ENCODE results near the gene ALMS1.
"Not testable (repeated sequence)": the region's sequence is repeated elsewhere in the genome, so short reads cannot be mapped to it uniquely, and the experiment has no call there.

ALMS1 gene

GRCh38 chr2:73638429-73638828, 252.8 kb downstream of the ALMS1 start:
- Histone ChIP-seq H3K27ac (no peak overlapping the region), H3K36me3 (no peaks in the 10 kb centered on the region), H3K27me3 (no peaks in the 10 kb centered on the region), H3K4me3 (ENCODE audit: low read depth in 1 of 2, low read length in 1 of 2) (no peak overlapping the region), H3K4me1 (ENCODE audit: control insufficient read depth in 1 of 2, insufficient read depth in 1 of 2, low read depth in 1 of 2, low read length in 1 of 2) (peaks cover 0 to 4% of the 10 kb centered on the region in 2 experiments), H3K9me3 (no peaks in the 10 kb centered on the region)
- TF ChIP-seq, protein P1, sequence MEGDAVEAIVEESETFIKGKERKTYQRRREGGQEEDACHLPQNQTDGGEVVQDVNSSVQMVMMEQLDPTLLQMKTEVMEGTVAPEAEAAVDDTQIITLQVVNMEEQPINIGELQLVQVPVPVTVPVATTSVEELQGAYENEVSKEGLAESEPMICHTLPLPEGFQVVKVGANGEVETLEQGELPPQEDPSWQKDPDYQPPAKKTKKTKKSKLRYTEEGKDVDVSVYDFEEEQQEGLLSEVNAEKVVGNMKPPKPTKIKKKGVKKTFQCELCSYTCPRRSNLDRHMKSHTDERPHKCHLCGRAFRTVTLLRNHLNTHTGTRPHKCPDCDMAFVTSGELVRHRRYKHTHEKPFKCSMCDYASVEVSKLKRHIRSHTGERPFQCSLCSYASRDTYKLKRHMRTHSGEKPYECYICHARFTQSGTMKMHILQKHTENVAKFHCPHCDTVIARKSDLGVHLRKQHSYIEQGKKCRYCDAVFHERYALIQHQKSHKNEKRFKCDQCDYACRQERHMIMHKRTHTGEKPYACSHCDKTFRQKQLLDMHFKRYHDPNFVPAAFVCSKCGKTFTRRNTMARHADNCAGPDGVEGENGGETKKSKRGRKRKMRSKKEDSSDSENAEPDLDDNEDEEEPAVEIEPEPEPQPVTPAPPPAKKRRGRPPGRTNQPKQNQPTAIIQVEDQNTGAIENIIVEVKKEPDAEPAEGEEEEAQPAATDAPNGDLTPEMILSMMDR (IDR thresholded peaks at IDR 0.05): no peak

GRCh38 chr2:73640511-73640911, 254.9 kb downstream of the ALMS1 start:
- Histone ChIP-seq H3K36me3 (no peaks in the 10 kb centered on the region), H3K4me3 (ENCODE audit: low read depth in 1 of 2, low read length in 1 of 2) (no peak overlapping the region), H3K27me3 (no peaks in the 10 kb centered on the region), H3K4me1 (ENCODE audit: control insufficient read depth in 1 of 2, insufficient read depth in 1 of 2, low read depth in 1 of 2, low read length in 1 of 2) (peaks cover 0 to 4% of the 10 kb centered on the region in 2 experiments), H3K27ac (no peak overlapping the region), H3K9me3 (no peaks in the 10 kb centered on the region)
- TF ChIP-seq, protein P1 (IDR thresholded peaks at IDR 0.05): no peak

GRCh38 chr2:73640946-73641766, 255.5 kb downstream of the ALMS1 start:
- Histone ChIP-seq H3K4me3 (ENCODE audit: low read depth in 1 of 2, low read length in 1 of 2) (no peak overlapping the region), H3K4me1 (ENCODE audit: control insufficient read depth in 1 of 2, insufficient read depth in 1 of 2, low read depth in 1 of 2, low read length in 1 of 2) (peaks cover 0 to 4% of the 10 kb centered on the region in 2 experiments), H3K9me3 (no peaks in the 10 kb centered on the region), H3K36me3 (no peaks in the 10 kb centered on the region), H3K27ac (no peak overlapping the region), H3K27me3 (no peaks in the 10 kb centered on the region)
- TF ChIP-seq, protein P1 (IDR thresholded peaks at IDR 0.05): no peak

DNA sequence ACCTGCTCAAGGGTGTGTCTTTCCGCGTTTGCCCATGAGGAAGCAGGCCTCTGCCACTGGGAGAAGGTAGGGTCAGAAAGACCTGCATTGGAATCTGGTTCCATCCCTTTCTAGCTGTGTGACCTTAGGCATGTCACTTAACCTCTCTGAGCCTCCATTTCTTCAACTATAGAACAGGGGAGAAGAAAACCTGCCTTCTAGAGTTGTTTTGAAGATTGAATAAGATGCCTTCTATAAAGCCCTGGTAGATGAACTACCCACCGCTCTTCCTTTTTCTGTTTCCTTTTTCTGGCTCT, 256.1 kb downstream of the ALMS1 start:
- H3K36me3 ChIP-seq: no peaks in the 10 kb centered on the region
- no peak overlapping the region for H3K4me3 ChIP-seq (ENCODE audit: low read depth in 1 of 2, low read length in 1 of 2)
- no peak overlapping the region for H3K27ac ChIP-seq
- no peaks in the 10 kb centered on the region for H3K9me3 ChIP-seq
- TF ChIP-seq, protein P1 (IDR thresholded peaks at IDR 0.05): no peak
- H3K4me1 ChIP-seq (ENCODE audit: control insufficient read depth in 1 of 2, insufficient read depth in 1 of 2, low read depth in 1 of 2, low read length in 1 of 2): peaks cover 0 to 4% of the 10 kb centered on the region in 2 experiments
- H3K27me3 ChIP-seq: no peaks in the 10 kb centered on the region

DNA sequence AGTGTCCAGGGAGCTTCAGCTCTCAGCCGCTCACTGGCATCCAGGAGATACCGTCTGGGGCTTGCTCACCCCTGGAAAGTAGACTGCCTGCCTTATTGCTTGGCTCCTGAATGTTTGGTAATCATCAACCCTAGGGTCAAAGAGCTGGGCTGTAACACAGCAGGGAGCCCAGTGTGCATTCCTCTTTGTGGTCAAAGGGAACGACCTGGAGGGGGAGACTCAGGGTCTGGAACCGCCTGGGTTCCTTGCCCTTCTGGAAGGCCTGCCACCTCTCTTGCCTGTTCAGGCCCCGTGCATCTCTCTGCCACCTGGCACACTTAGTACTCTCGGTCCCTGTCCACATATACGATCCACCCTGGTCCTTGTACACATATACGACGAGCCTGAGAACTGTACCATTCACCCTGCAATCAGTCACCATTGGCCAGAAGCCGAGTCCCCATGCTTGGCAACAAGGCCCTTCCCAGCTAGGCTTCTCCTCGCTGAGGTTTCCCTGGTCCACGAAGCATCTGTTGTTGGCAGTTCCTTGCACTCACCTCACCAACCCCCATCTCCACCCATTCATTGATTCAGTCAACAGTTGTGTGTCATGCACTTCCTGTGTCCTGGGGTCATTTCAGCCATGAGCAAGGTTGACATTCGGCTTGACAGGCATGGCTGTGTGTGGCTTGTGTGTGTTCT, 256.8 kb downstream of the ALMS1 start, which contains the start of gene NAT8:
Gene NAT8, minus strand, starts transcription at position 85 of the 681 bp plus-strand sequence. CDS start 794 bp downstream, outside the sequence.
- Histone ChIP-seq H3K27me3 (no peaks in the 10 kb centered on the region), H3K27ac (no peak within 1 kb of the TSS), H3K9me3 (no peaks in the 10 kb centered on the region), H3K4me1 (ENCODE audit: control insufficient read depth in 1 of 2, insufficient read depth in 1 of 2, low read depth in 1 of 2, low read length in 1 of 2) (peaks cover 0 to 4% of the 10 kb centered on the region in 2 experiments), H3K4me3 (ENCODE audit: low read depth in 1 of 2, low read length in 1 of 2) (no peak within 1 kb of the TSS), H3K36me3 (no peaks in the 10 kb centered on the region)
- TF ChIP-seq, protein P1 (IDR thresholded peaks at IDR 0.05): no peak

DNA sequence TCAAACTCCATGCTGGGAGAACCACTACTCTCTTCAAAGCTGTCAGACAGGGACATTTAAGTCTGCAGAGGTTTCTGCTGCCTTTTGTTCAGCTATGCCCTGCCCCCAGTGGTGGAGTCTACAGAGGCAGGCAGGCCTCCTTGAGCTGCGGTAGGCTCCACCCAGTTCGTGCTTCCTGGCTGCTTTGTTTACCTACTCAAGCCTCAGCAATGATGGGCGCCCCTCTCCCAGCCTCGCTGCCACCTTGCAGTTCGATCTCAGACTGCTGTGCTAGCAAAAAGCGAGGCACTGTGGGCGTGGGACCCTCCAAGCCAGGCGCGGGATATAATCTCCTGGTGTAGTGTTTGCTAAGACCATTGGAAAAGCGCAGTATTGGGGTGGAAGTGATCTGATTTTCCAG, 262.1 kb downstream of the ALMS1 start:
- H3K27me3 ChIP-seq; H3K9me3 ChIP-seq; H3K4me3 ChIP-seq (ENCODE audit: low read depth in 1 of 2, low read length in 1 of 2); H3K27ac ChIP-seq; H3K36me3 ChIP-seq; H3K4me1 ChIP-seq (ENCODE audit: control insufficient read depth in 1 of 2, insufficient read depth in 1 of 2, low read depth in 1 of 2, low read length in 1 of 2): not testable (repeated sequence)
